ENCODE results near the gene EFCAB6.

Gene EFCAB6

GRCh38 chr22:43749473-43749872 lies 62.6 kb downstream of the EFCAB6 start:
- DNase-seq (ENCODE audit: low read depth in 2 of 2), result no peak
- no peak for TF ChIP-seq CTCF (IDR thresholded peaks at IDR 0.05; ENCODE audit: low read depth, low read length)
- no peak overlapping the region for H3K4me3 ChIP-seq (replicated peaks in 1 of 2; ENCODE audit: low read depth in 2 of 2, low read length in 2 of 2)

- no peak for TF ChIP-seq CTCF (IDR thresholded peaks at IDR 0.05; ENCODE audit: low read depth, low read length)
- no peak overlapping the region for H3K4me3 ChIP-seq (replicated peaks in 1 of 2; ENCODE audit: low read depth in 2 of 2, low read length in 2 of 2)
- DNase-seq (ENCODE audit: low read depth in 2 of 2), result peak in 1 of 2 donors; percentile 1
These were observed 64.2 kb downstream of the EFCAB6 start for GRCh38 chr22:43747877-43748276.

- TF ChIP-seq CTCF (IDR thresholded peaks at IDR 0.05; ENCODE audit: low read depth, low read length), result no peak
- H3K4me3 ChIP-seq (replicated peaks in 1 of 2; ENCODE audit: low read depth in 2 of 2, low read length in 2 of 2), result no peak overlapping the region
- no peak for DNase-seq (ENCODE audit: low read depth in 2 of 2)
These were observed 65.0 kb downstream of the EFCAB6 start for GRCh38 chr22:43747058-43747457.

GRCh38 chr22:43745783-43746356 lies 66.2 kb downstream of the EFCAB6 start:
- TF ChIP-seq CTCF (IDR thresholded peaks at IDR 0.05; ENCODE audit: low read depth, low read length), result no peak
- H3K4me3 ChIP-seq (replicated peaks in 1 of 2; ENCODE audit: low read depth in 2 of 2, low read length in 2 of 2), result no peak overlapping the region
- no peak for DNase-seq (ENCODE audit: low read depth in 2 of 2)

- no peak overlapping the region for H3K4me3 ChIP-seq (replicated peaks in 1 of 2; ENCODE audit: low read depth in 2 of 2, low read length in 2 of 2)
- no peak for TF ChIP-seq CTCF (IDR thresholded peaks at IDR 0.05; ENCODE audit: low read depth, low read length)
- DNase-seq (ENCODE audit: low read depth in 2 of 2), result no peak
These were observed 66.7 kb downstream of the EFCAB6 start for GRCh38 chr22:43745411-43745770.

- DNase-seq (ENCODE audit: low read depth in 2 of 2), result no peak
- TF ChIP-seq CTCF (IDR thresholded peaks at IDR 0.05; ENCODE audit: low read depth, low read length), result no peak
- H3K4me3 ChIP-seq (replicated peaks in 1 of 2; ENCODE audit: low read depth in 2 of 2, low read length in 2 of 2), result no peak overlapping the region
These were observed 67.2 kb downstream of the EFCAB6 start for GRCh38 chr22:43744700-43745410.

Measured in cardiac fibroblast (primary cell).